ENCODE data around the gene CNTNAP5.

The CNTNAP5 gene

DNA sequence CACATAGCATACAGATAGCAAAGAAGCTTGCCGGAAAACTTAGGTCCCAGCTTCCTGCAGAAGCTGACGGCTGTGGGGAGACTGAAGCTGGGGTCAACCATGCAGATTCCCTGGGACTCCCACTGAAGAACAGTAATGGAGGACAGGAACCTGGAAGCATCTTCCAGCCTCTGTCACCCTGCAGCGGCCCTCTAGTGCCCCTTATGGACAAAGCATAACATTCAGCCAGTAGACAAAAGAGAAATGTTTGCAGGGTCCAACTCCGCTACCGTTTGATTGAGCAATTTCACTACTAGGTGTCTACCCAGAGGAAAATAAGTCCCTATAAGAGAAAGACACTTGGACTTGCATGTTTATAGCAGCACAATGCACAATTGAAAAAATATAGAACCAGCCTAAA lies 460.6 kb downstream of the CNTNAP5 start:
- TF ChIP-seq, protein P1, sequence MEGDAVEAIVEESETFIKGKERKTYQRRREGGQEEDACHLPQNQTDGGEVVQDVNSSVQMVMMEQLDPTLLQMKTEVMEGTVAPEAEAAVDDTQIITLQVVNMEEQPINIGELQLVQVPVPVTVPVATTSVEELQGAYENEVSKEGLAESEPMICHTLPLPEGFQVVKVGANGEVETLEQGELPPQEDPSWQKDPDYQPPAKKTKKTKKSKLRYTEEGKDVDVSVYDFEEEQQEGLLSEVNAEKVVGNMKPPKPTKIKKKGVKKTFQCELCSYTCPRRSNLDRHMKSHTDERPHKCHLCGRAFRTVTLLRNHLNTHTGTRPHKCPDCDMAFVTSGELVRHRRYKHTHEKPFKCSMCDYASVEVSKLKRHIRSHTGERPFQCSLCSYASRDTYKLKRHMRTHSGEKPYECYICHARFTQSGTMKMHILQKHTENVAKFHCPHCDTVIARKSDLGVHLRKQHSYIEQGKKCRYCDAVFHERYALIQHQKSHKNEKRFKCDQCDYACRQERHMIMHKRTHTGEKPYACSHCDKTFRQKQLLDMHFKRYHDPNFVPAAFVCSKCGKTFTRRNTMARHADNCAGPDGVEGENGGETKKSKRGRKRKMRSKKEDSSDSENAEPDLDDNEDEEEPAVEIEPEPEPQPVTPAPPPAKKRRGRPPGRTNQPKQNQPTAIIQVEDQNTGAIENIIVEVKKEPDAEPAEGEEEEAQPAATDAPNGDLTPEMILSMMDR (IDR thresholded peaks at IDR 0.05; ENCODE audit: low read depth, low read length, missing control alignments) = no peak
- no peak overlapping the region for H3K4me3 ChIP-seq (replicated peaks; ENCODE audit: low read depth, low read length)
- no peak for DNase-seq (ENCODE audit: extremely low read depth, low read depth)

DNA sequence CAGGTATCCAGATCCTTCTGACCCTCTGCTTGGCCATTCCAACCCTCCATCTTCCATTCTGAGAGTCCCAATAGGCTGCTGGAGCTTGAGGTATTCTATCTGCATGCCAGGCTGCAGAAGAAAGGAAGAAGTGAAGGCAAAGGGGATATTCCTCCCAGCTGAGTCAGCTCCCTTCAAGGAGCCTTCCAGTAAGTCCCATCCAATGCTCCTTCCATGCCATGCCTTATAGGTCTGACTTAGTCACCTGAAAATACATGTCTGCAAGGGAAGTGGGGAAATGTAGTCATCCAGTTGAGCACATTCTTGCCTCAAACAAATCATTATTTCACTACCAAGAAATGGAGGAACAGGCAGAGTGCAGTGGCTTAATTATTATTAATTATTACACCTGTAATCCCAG lies 464.6 kb downstream of the CNTNAP5 start:
- TF ChIP-seq, protein P1 (IDR thresholded peaks at IDR 0.05; ENCODE audit: low read depth, low read length, missing control alignments) = no peak
- no peak overlapping the region for H3K4me3 ChIP-seq (replicated peaks; ENCODE audit: low read depth, low read length)

DNA sequence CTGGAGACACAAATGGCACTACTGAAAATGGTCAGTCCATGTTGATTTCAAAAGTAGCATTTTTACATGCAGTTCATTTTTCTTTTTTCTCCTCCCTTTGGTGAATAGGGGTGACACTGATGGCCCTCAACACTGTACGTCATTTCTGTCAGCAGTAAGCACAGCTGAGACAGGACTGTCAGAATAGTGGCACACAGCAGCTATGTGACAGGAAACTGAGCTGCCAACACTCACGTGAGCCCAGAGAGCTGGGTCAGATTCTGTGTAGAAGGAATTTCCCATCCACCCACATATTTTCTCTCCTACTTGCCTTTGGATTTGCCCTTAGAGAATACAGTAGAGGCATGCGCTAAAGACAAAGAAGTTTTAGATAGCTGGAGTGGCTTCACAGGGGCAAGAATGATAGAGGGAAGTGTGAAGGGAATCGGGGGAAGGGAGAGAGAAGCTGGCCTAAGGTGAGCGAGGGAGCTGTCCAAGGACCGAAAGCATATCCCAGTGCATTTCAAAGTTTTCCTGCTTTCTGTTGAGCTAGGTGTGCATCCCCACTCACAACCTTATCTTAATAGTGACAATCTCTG lies 476.6 kb downstream of the CNTNAP5 start:
- TF ChIP-seq, protein P1 (IDR thresholded peaks at IDR 0.05; ENCODE audit: low read depth, low read length, missing control alignments) = no peak
- no peak for DNase-seq (ENCODE audit: extremely low read depth, low read depth)
- no peak overlapping the region for H3K4me3 ChIP-seq (replicated peaks; ENCODE audit: low read depth, low read length)

More for the DNA sequence above, 464.6 kb downstream of the CNTNAP5 start:
- DNase-seq (ENCODE audit: extremely low read depth, low read depth) = no peak

DNA sequence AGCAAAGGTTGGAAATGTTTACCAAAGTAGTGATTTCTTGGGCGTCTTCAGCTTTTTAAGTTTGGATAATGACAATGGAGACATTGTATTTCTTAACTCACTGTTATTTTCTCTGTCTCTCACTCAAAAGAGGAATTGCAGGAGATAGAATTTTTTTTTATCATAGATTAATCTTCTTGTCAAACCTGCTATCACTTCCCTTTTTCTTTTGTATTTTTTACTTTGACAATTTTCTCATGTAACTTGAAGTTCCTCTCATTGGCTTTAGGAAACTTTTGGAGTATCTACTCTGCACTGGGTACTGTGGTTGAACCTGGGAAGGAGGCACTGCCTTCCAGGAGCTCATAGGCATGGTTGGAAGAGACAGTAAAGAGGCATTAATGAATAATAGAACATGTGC lies 489.1 kb downstream of the CNTNAP5 start:
- no peak overlapping the region for H3K4me3 ChIP-seq (replicated peaks; ENCODE audit: low read depth, low read length)
- no peak for DNase-seq (ENCODE audit: extremely low read depth, low read depth)
- TF ChIP-seq, protein P1 (IDR thresholded peaks at IDR 0.05; ENCODE audit: low read depth, low read length, missing control alignments) = no peak

DNA sequence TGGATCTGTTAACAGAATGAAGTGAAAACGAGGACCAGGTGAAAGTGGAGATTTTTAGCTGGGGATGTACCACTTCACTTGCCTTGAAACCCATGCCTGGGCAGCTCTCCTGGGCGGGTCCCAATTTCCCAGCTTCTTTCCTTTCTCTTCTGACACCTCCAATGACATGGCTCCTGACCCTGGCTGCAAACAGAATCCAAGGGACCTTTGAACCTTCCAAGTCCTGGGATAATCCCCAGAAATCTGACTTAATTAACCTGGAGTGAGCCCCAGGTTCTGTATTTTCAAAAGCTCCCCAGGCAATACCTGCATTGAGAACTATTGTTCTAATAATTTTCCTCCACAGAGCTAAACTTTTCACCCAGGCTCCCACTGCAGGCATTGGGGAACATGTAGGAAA lies 495.9 kb downstream of the CNTNAP5 start:
- TF ChIP-seq, protein P1 (IDR thresholded peaks at IDR 0.05; ENCODE audit: low read depth, low read length, missing control alignments) = no peak
- H3K4me3 ChIP-seq (replicated peaks; ENCODE audit: low read depth, low read length) = no peak overlapping the region
- no peak for DNase-seq (ENCODE audit: extremely low read depth, low read depth)

DNA sequence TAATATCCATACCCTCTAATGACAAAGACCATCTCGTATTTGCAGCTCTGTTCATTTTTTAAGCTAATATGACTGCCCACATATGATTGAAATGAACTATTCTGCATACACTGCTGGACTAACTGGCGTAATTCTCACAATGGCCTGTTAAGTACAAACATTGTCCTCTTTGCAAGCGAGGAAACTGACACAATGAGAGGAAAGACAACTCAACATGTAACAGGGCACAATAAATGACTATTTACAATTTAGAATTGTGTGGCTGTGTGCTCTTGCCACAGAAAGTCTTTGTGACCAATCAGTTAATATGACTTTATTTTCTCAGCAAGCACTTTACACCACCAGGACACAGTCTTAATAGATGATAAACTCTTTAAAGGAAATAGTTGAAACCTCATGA lies 498.0 kb downstream of the CNTNAP5 start:
- DNase-seq (ENCODE audit: extremely low read depth, low read depth) = no peak
- H3K4me3 ChIP-seq (replicated peaks; ENCODE audit: low read depth, low read length) = no peak overlapping the region
- TF ChIP-seq, protein P1 (IDR thresholded peaks at IDR 0.05; ENCODE audit: low read depth, low read length, missing control alignments) = no peak

Data from HFF-Myc (cell line).